NCI-H446 (cell line): ENCODE results near the gene ATF3.

Experiments used
- DNase-seq, 2 experiments: peaks; one replicate each; lab custom pipeline; 2025; lab: John Stamatoyannopoulos, UW

Gene ATF3

DNA sequence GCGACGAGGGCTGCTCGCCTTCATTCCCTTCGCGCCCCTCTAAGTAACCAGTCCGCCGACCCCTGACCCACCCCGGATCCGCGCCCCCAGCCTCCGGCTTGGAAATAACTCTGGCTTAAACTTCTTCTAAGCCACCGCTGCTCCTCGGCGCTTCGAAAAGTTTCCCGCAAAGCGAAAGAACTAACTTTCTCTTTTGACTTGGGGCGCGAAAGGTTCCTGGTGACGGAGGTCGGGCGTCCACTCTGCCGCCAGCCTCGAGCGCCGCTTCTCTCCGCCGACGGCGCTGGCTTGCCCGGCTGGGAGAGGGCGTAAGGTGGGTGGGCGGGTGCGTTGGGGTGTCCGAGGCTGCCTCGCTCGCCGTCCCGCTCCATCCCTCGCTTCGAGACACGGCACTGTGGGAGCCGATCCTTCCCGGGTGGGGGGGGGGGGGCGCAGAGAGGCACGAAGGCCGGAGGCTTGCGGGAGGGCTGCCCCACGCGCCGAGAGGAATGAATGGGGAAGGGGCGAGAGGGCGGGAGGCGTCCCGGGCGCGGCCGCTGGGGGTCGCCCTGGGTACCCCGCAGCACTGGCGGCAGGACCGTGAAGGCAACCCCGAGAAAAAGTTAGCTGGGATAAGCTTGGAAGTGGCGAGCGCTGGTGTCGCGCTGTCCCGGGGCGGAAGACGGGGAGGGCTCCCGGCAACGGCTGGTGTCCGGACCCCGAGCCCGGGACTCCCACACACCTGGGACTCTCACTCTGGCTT is 569 bp downstream of the ATF3 start:
- peak in 1 of 2 experiments; percentile 63 for DNase-seq

DNA sequence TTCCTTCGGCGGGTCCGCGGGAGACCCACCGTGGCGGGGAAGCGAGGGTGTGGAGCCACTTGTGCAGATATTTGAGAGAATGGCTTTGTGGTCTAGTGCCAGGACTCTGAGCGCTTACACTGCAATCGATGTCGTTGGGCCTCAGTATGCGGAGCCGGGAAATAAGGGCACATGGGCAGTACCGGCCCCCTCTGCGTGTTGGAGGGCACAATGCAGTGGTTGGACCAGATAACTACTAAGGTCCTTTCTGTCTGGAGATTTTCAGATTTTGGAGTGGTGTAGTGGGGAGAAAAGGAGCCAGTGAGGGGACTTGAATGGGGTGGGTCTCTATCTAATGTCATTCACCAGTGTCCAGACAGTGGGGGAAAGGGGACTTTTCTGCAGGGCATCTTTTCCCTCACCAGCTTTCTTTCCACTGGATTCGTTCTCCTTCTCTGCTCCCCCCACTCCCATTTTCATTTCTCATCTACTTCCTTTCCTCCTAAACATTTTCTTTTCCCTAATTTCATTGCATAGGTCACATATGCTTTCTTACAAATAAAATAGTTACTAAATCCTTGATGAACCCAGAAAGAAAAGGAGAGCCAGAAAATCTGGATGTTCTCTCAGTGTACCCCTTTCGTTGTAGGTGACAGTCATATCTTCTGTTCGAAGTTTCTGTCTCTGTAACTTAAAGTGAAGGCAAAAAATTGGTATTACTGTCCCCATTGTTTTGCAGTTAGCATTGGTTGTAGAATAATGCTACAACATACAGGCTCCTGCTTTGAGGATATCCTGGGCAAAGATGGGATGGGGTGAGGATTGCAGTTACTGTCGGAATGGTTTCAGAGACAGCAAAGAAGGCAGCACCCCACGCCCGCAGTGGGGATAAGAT is 1.4 kb downstream of the ATF3 start:
- peak in 1 of 2 experiments; percentile 59 for DNase-seq

DNA sequence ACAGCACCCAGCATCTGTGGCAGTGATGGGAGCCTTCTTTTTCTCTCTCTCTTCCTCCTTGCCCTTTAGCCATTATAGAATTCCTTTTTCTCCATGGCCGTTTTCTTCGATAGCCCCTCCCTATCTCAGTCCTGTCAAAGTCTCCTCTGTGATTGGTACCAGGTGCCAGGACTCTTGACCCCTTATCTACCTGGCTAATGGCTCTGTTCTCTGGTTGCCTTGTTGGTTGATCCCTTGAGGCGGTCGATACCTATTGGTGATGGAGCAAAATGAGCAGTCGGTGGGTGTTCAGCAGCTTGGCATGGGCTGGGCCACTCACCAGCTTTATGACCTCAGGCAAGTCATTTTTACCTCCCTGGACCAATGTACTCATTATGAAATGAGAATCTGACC is 2.0 kb downstream of the ATF3 start:
- no peak for DNase-seq

DNA sequence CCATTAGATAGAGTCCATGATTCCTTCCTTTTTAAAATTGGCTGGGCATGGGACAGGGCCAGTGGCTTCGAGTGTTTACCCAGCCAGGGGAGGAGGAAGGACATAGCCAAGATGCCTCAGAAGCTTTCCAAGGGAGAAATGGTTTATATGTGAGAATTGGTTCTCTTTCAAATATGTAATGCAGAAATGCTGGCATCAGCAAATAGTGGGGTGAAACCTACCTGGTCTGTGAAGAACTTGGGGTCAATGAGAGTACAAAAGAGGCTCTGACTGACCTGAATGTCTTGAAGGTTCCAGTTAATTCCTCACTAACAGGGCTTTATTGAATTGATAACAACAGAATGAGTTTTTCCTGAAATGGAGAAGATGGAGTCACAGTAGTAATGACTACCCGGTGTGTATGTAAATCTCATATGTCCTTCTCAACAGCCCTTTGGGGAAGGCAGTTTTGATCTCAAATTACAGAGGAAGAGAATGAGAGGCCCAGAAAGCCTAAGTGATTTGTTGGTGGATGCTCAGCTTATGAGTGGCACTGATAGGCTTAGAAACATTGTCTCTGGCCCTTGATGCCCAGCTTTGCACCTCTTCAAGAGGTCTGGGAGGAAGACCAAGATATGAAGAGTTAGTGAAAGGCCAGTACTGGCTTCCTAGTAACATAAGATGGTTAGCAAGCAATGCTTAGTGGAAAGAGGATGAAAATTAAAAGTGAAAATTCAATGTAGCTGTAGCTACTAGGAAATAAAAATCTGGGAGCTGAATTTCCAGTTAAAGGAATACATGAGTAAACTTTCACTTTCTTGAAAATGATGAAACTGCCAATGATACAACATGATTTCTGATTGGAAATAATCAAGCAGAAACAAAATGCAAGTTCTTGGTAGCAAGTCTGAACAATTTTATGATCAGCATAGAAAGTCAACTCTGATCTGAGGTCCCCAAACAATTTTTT is 2.7 kb downstream of the ATF3 start:
- DNase-seq: no peak

DNA sequence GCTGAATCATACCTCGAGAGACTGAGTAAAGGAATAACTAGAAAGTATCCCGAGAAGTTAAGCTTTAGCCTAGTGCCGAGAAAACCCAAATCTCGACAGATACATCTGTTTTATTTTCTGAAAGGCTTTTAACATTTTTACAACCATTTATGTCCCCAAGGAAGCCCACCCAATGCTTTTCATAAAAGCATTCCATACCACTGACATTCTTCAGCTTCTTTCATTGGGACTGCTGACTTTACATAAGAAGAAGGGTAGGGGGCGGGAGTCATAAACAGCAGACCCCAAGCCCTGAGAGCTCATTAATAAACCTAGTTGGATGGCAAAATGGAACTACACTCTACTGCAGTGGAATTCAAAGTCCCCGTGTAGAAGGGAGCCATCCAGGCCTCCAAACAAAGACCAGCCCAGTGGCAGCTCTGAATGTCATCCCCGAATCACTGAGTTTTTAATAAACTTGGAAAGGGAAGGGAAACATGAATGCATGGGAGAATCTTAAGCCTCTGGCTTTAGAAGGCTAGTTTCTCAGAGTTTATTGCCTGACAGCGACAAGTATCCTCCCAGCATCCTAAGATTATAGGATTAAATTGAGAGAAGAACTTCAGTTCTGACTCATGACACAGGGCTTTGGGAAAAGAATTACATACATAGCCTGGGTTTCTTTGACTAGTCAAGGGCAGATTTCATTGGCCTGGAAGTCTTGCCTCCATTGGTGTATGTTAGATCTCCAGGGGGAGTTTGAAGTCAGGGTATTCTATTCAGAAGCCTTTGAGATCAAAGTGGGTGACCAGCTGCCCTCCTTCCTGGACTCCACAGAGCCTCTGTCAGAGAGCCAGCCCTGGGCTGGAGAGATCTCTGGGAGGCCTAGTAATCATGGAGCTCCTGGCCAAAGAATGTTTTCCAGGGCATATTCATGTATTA is 3.7 kb downstream of the ATF3 start:
- no peak for DNase-seq

DNA sequence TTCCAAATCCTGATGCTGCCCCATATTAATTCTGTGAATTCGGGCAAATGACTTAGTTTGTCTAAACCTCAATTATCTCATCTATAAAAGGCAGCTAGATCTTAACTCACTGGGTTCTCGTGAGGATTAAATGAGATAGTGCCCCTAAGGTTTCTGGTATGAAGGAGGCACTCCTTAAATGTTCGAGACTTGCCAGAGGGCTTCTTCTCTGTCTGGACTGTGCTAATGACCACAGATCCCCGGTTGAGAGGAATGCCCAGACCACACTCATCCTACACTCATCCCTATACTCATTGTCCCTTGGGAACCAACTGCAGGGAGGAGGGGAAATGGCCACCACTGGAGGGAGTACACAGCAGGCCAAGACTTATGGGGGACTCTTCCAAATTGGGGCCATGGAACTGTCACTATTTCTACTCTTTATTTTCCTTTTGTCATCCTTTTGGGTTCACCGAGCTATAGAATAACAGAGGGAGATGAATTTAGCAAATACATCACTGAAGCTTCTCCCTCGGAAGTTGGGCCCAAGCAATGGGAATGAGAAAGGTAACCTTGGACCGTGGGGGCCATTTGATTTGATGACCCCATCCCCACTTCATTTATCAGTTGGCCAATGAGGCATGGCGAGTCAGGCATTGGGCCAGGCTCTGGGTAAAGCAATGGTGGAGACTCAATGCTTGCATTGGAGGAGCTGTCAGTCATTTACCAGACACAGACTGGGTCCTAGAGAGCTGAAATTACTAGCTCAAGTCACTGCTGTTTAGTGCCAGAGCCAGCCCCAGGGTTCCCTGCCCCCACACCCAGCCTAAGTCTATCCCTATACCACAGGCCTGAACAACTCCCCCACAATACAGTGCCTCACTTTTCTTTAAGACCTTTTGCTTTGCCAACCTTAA is 5.1 kb downstream of the ATF3 start:
- DNase-seq: no peak

DNA sequence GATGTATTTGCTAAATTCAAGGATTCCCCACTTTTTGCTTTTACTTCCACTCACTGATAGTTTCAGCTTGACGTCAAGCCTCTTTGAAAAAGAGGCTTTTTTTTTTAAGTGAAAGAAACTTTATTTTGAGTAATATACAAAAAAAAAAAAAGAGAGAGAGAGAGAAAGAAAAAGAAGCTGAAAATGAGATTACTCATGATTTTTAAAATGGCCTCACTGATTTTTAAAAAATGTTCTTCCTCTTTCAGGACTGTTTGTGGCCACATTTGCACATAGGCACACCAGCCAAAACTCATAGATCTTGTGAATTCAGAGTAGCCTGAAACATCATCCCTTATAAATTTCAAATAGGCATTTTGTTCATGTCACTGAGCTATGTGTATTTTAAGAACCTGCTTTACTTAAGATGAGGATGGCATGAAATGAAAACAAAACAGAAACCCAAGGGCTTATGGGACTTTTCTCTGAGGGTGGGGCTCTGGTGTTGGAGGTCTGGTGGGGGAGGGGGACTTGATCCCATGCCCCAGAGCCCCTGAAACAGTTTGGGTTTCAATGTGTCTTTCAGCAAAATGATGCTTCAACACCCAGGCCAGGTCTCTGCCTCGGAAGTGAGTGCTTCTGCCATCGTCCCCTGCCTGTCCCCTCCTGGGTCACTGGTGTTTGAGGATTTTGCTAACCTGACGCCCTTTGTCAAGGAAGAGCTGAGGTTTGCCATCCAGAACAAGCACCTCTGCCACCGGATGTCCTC is 6.1 kb downstream of the ATF3 start:
- DNase-seq: no peak

DNA sequence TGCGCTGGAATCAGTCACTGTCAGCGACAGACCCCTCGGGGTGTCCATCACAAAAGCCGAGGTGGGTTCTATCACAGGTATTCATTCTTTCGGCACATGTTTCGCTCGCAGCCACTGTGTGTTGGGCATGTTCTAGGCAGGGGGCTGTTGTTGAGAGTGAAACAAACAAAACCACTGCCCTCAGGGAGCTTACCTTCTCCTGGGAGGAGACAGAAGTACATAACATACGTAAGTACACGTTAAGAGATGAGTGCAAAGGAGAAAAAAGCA is 6.6 kb downstream of the ATF3 start:
- no peak for DNase-seq

DNA sequence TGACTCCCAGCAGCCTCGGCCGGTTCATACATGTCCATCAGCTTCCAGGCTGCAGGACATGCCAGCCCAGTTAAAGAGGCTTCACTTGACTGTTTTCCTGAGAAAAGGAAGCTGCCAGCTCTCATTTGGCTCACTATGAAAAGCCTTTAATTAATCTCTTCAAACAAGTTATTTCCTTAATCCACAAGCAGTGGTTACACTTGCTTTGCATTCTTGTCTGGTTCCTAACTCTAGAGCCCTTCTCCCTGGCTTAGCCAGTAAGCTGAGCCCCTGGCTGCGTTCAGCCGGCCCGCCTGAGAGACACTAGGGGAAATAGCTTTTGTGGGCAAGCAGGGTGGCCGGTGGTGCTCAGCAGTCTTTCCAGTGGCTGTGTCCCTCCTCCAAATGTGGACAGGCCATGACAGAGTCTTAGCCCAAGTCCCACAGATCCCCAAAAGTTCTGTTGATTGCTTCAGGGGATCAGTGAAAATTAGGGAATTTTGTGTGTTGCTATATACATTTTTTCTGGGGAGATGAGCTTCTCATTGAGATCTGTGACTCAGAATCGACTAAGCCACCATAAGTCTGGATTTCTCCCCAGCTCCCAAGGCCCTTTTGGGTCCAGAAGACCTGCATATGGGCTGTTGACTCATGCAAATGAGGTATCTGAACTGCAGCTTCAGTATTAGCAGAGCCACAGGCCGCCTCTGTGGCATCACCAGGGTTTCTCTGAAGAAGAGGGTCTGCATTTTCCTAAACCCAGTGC is 10.1 kb downstream of the ATF3 start:
- no peak for DNase-seq

DNA sequence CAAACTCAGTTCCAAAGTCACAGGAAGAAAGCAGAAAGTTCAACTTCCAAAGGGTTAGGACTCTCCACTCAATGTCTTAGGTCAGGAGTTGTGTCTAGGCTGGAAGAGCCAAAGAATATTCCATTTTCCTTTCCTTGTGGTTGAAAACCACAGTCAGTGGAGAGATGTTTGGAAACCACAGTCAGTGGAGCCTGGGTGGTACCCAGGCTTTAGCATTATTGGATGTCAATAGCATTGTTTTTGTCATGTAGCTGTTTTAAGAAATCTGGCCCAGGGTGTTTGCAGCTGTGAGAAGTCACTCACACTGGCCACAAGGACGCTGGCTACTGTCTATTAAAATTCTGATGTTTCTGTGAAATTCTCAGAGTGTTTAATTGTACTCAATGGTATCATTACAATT is 11.7 kb downstream of the ATF3 start:
- no peak for DNase-seq

DNA sequence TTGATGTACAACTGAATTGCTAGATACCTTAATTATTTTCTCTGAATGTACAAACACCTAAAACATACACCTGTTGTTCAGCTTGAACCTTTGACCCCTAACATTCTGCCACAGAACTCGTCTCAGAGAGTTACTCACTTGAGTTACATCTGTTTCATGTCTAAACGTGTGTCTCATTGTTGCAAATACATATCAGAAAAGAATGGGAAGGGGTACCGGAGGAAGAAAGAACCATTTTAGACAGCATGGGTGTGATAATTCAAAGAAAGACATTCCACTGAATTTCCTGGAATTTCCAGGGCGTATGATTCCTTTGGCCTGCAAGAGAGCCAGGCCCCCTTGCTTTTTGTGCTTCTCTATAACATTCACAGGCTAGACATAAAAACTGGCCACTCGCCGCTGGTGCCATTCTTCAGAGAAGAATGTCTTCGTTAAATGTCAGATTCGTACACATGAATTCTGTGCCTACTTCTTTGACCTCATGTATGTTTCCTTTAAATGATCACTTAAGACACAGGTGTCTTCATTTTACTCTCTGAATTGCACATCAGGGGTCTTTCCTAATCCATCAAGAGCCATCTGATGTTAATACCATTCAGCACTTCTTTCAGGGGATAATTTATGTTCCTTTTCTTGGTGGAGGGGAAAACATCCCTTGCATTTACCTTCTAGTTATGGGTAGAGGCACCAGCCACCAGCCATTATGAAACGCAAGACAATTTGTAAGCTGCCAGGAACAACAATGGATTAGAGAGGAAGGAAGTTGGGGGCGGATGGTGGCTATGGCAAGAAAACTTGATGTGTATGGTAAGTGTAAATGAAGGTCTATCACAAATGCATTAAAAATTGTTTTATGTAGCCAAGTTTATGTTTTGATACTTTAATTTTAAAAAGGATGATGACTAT is 12.7 kb downstream of the ATF3 start:
- DNase-seq: no peak

DNA sequence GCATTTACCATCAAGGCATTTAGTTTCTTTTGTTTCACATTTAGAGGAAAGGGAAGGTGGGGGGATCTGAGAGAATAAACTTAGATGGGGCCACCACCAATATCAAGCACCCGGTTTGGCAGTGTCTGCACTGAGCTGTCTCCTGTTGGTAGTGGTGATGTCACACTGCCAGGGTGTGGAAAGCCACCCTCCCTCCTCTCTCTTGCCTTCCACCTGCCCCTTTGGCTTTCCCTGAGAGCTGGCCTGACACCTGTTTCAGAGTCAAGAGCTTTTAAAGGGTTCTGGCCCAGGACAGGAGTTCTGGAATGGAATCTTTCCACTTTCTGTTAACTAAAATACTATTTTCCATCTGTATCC is 13.4 kb downstream of the ATF3 start:
- no peak for DNase-seq

DNA sequence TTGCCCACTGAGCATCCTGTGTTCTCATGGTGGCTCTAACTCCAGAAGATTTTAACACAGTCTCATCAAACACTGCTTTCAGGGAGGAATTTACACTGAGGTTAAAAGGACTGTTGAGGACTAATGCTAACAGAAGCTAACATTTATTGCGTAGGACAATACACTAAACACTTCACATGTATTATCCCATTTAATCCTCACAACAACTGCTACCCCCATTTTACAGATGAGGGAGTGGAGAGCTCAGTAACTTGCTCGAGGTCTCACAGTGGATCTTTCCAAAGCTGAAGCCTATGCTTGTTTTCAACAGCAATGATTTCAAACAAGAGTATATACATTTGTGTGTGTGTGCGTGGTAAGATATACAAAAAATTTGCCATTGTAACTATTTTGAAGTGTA is 13.9 kb downstream of the ATF3 start:
- no peak for DNase-seq

DNA sequence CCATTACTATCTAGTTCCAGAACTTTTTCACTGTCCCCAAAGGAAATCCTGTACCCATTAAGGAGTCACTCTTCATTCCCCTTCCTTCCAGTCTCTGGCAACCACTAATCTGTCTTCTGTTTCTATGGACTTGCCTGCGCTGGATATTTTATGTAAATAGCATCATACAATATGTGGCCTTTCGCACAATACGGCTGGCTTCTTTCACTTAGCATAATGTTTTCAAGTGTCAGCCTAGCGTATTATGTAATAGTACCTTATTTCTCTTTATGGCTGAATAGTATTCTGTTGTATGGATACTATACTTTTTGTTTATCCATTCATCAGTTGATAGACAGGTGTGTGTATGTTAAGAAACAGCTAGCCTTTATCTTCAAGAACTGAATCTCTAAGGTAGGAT is 14.3 kb downstream of the ATF3 start:
- DNase-seq: no peak

DNA sequence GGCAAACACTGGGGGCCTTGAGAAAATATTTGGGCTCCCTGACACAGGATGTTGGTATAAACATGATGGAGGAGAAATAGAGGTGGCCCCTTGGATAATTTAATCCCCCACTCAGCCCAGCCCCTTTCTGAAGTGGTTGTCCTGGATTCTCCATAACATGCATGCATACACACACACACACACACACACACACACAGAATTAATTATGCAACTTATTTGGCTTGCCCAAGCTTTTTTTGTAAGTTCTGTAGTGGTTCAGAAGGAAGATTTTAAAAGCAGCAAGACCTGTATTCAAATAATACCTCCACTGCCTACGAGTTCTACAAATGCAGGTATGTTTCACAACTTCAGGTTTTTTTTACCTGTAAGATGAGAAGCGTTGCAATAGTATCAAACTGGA is 15.0 kb downstream of the ATF3 start:
- DNase-seq: no peak

DNA sequence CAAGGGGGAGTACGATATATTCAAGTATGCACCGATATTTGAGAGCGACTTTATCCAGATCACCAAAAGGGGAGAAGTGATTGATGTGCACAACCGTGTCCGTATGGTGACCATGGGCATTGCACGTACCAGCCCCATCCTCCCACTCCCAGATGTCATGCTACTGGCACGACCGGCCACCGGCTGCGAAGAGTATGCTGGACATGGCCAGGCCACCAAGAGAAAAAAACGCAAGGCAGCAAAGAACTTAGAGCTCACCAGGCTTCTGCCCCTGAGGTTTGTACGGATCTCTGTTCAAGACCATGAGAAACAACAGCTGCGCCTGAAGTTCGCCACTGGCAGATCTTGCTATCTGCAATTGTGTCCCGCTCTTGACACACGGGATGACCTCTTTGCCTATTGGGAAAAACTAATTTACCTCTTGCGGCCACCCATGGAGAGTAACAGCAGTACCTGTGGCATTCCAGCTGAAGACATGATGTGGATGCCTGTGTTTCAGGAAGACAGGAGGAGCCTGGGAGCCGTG is 16.5 kb downstream of the ATF3 start:
- DNase-seq: no peak

DNA sequence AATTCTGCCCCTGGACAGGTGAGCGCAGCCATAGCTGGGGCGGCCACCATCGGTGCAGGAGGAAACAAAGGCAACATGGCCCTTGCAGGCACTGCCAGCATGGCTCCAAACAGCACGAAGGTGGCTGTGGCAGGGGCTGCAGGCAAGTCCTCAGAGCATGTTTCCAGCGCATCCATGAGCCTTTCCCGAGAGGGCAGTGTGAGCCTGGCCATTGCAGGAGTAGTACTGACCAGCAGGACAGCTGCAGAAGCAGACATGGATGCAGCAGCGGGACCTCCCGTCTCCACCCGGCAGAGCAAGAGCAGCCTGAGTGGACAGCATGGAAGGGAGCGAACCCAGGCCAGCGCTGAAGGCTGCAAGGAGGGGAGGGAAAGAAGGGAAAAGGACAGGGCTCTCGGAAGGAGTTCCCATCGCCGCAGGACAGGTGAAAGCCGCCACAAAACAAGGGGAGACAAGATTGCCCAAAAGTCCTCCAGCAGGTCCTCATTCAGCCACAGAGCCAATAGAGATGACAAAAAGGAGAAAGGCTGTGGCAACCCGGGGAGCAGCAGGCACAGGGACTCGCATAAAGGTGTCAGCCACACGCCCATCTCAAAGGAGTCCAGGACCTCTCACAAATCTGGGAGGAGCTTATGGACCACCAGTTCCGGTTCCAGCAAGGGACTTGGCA is 17.4 kb downstream of the ATF3 start:
- DNase-seq: no peak
